A204.1 (cell line): ENCODE results near the gene CCDC110.

Source experiments
- FAIRE-seq: peaks from 2 replicates; lab custom pipeline; 2012; peaks lifted over from hg19 to GRCh38; lab: Jason Lieb, UNC

Gene CCDC110

GRCh38 chr4:185412412-185412811, 59.1 kb downstream of the CCDC110 start:
- no peak for FAIRE-seq

- no peak for FAIRE-seq
Observed at GRCh38 chr4:185411849-185412248, 59.7 kb downstream of the CCDC110 start.

- FAIRE-seq: no peak
Observed at GRCh38 chr4:185408432-185408831, 63.1 kb downstream of the CCDC110 start.

- no peak for FAIRE-seq
Observed at GRCh38 chr4:185405296-185405999, 66.1 kb downstream of the CCDC110 start.

GRCh38 chr4:185404031-185404430, 67.5 kb downstream of the CCDC110 start:
- no peak for FAIRE-seq

- FAIRE-seq: no peak
Observed at GRCh38 chr4:185399466-185399865, 72.1 kb downstream of the CCDC110 start.

GRCh38 chr4:185398618-185399017, 72.9 kb downstream of the CCDC110 start:
- FAIRE-seq: no peak

DNA sequence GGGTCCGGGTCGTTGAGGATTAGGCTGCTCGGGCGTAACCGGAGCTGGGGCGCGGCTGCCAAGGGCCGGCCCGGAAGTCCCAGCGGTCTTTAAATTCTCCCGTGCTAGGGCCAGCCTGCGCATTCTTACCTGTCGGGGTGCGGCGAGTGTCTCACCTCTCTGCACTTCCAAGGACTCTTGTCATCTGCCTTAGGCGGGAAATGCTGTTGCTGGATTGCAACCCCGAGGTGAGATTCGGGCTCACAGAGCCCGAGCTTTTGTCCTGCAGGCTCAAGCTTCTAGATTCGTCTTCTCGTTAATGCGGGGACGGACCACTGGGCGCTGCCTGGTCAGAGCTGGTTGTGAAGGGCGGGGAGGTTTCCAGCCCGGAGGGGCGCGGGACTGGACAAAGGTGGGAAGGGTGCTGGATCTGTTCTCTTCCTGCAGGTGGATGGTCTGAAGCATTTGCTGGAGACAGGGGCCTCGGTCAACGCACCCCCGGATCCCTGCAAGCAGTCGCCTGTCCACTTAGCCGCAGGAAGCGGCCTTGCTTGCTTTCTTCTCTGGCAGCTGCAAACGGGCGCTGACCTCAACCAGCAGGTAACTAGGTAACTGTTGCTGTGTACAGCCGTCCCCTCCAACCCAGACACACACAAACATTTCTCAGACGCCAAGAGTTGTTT, 74.7 kb downstream of the CCDC110 start, which contains the start of gene ANKRD37:
ANKRD37 (plus strand) TSS at position 118 of the 662 bp plus-strand sequence; CDS start at position 201, 83 bp downstream.
- FAIRE-seq: no peak

GRCh38 chr4:185395956-185396723, 75.4 kb downstream of the CCDC110 start:
- no peak for FAIRE-seq

- FAIRE-seq: no peak
Observed at GRCh38 chr4:185395238-185395955, 76.1 kb downstream of the CCDC110 start, which contains the start of gene LRP2BP. TSS of gene LRP2BP (minus strand) at chr4:185395924. CDS start at chr4:185378186, 17,738 bp downstream.
